ENCODE results near the gene MRPL4. TPM values are rescaled to one million over a fixed set of nuclear protein-coding genes. Genes with fewer than 3 reads are reported as not detected.
A peak's percentile ranks its signal among the peaks of the same experiment; 100 is the strongest.

Gene MRPL4
- total and polyA plus RNA-seq, 2 experiments from 2014 or later: 92.0 to 171 TPM

GRCh38 chr19:10286803-10287737, 35.1 kb downstream of the MRPL4 start, which contains the start of gene ICAM4:
ICAM4 (plus strand) TSS chr19:10286955; CDS start chr19:10287013, 58 bp downstream.
- H2AFZ ChIP-seq: peak within 1 kb of the TSS; percentile 96
- no peaks in the 10 kb centered on the region for H3K36me3 ChIP-seq (ENCODE audit: insufficient read depth)
- peaks cover 3% of the 10 kb centered on the region; the same call in 1 of the 3 replicates for H3K9me3 Mint-ChIP-seq
- peaks cover 15% of the 10 kb centered on the region; the same call in 1 of the 2 replicates for H3F3A ChIP-seq (replicated peaks; ENCODE audit: low read depth)
- H3K27me3 Mint-ChIP-seq (ENCODE audit: insufficient read depth, low read depth, poor library complexity): peaks cover 59% of the 10 kb centered on the region
- TF ChIP-seq ZNF114 (CRISPR knock-in tag; IDR thresholded peaks at IDR 0.05): no peak
- TF ChIP-seq EZH2 (IDR thresholded peaks at IDR 0.05; ENCODE audit: low read depth, unreplicated experiment): peak; percentile 49
- no peak for TF ChIP-seq ETS1 (IDR thresholded peaks at IDR 0.05)
- 0 out of 4 replicates have a peak, but pooled peaks of 1 of the 2 experiments have one; percentile 4 for TF ChIP-seq CTCF (conservative IDR thresholded peaks at IDR 0.05; ENCODE audit: low read depth in 2 of 2)
- TF ChIP-seq ZNF462 (CRISPR knock-in tag; IDR thresholded peaks at IDR 0.05): no peak
- H3K4me1 Mint-ChIP-seq: peaks cover 28% of the 10 kb centered on the region; the same call in 2 of the 3 replicates
- H3K36me3 Mint-ChIP-seq (ENCODE audit: low read depth): peaks cover 8% of the 10 kb centered on the region; the same call in 2 of the 3 replicates
- no peaks in the 10 kb centered on the region for H3K9me2 ChIP-seq (ENCODE audit: insufficient read depth)
- H3K4me1 ChIP-seq (ENCODE audit: insufficient read depth): peaks cover 24% of the 10 kb centered on the region
- peak within 1 kb of the TSS; percentile 94 for H3K4me2 ChIP-seq
- no peaks in the 10 kb centered on the region for H3K79me2 ChIP-seq (replicated peaks; ENCODE audit: insufficient read depth)
- H3K27me3 ChIP-seq (ENCODE audit: insufficient read depth): peaks cover 62% of the 10 kb centered on the region
- H4K20me1 ChIP-seq (replicated peaks; ENCODE audit: insufficient read depth): no peaks in the 10 kb centered on the region; the same call in 1 of the 2 replicates
- peak within 1 kb of the TSS; percentile 71 for H3K4me3 ChIP-seq
- no peak within 1 kb of the TSS for H3K27ac Mint-ChIP-seq
- DNase-seq (ENCODE audit: low spot score): peak; percentile 84
- peak; percentile 28 for ATAC-seq
- no peak within 1 kb of the TSS for H3K27ac ChIP-seq (ENCODE audit: low read depth)
- H3K4me3 Mint-ChIP-seq: peak within 1 kb of the TSS; percentile 68
